ENCODE data around the gene BBS9.

Gene BBS9

GRCh38 chr7:33619264-33619663 lies 489.9 kb downstream of the BBS9 start:
- no peak for DNase-seq (ENCODE audit: low read depth)
- no peak overlapping the region for H3K4me3 ChIP-seq (ENCODE audit: low read length)
- no peak for TF ChIP-seq CTCF (conservative IDR thresholded peaks at IDR 0.05; ENCODE audit: low read length)

GRCh38 chr7:33623267-33623666 lies 493.9 kb downstream of the BBS9 start:
- no peak overlapping the region for H3K4me3 ChIP-seq (ENCODE audit: low read length)
- DNase-seq (ENCODE audit: low read depth): peak; percentile 85
- TF ChIP-seq CTCF (conservative IDR thresholded peaks at IDR 0.05; ENCODE audit: low read length): no peak

GRCh38 chr7:33624215-33624614 lies 494.9 kb downstream of the BBS9 start:
- no peak overlapping the region for H3K4me3 ChIP-seq (ENCODE audit: low read length)
- no peak for TF ChIP-seq CTCF (conservative IDR thresholded peaks at IDR 0.05; ENCODE audit: low read length)
- DNase-seq (ENCODE audit: low read depth): peak; percentile 42

GRCh38 chr7:33626869-33627268 lies 497.5 kb downstream of the BBS9 start:
- no peak for TF ChIP-seq CTCF (conservative IDR thresholded peaks at IDR 0.05; ENCODE audit: low read length)
- DNase-seq (ENCODE audit: low read depth): no peak
- H3K4me3 ChIP-seq (ENCODE audit: low read length): no peak overlapping the region

- no peak overlapping the region for H3K4me3 ChIP-seq (ENCODE audit: low read length)
- peak; percentile 69 for DNase-seq (ENCODE audit: low read depth)
- no peak for TF ChIP-seq CTCF (conservative IDR thresholded peaks at IDR 0.05; ENCODE audit: low read length)
Measured at GRCh38 chr7:33627741-33628140, 498.4 kb downstream of the BBS9 start.

- H3K4me3 ChIP-seq (ENCODE audit: low read length): no peak overlapping the region
- no peak for TF ChIP-seq CTCF (conservative IDR thresholded peaks at IDR 0.05; ENCODE audit: low read length)
- no peak for DNase-seq (ENCODE audit: low read depth)
Measured at GRCh38 chr7:33628894-33629293, 499.5 kb downstream of the BBS9 start.

- TF ChIP-seq CTCF (conservative IDR thresholded peaks at IDR 0.05; ENCODE audit: low read length): no peak
- no peak for DNase-seq (ENCODE audit: low read depth)
- H3K4me3 ChIP-seq (ENCODE audit: low read length): no peak overlapping the region
Measured at GRCh38 chr7:33630359-33630758, 501.0 kb downstream of the BBS9 start.

All from AG10803 (cell line).